ENCODE measurements around the gene USPL1. TPM values are rescaled to one million over a fixed set of nuclear protein-coding genes. Genes with fewer than 3 reads are reported as not detected.

USPL1 gene
- 9.4 and 14.2 TPM in 2 replicates for total RNA-seq

GRCh38 chr13:30617315-30618185, at the start of gene USPL1:
USPL1 (plus strand) TSS chr13:30617920; CDS start chr13:30621141, 3,221 bp downstream.

Other genes with a start within 250 kb of the USPL1 start
- gene UBE2L5, start 195.4 kb upstream of the USPL1 start, total RNA-seq: not detected in 2 replicates
- 426 and 465 TPM in 2 replicates for gene HMGB1, start 152.0 kb upstream of the USPL1 start, total RNA-seq
- not detected in 2 replicates for gene ALOX5AP, start 117.6 kb downstream of the USPL1 start, total RNA-seq

Data from airway epithelial cell (primary cell).